GM23248 (cell line): ENCODE results near the gene GALNT10.

Experiments
- EZH2 ChIP-seq: fragments of 200-600 bp; sonication (generic); IDR thresholded peaks from 2 replicates; pipeline ENCODE4 v1.6.1; 2018; ENCODE audit warnings: antibody characterized with exemption, mild to moderate bottlenecking; ENCODE audit not compliant: insufficient read depth, poor library complexity, severe bottlenecking
- EZH2phosphoT487 ChIP-seq: fragments of 200-600 bp; sonication (generic); IDR thresholded peaks from 2 replicates; pipeline ENCODE4 v1.6.1; 2018; ENCODE audit warnings: antibody characterized with exemption, moderate library complexity, mild to moderate bottlenecking, low read depth; ENCODE audit not compliant: insufficient read depth

GRCh38 chr5:154181161-154181560 is 9.4 kb upstream of the GALNT10 start:
- TF ChIP-seq EZH2 (no peak), EZH2phosphoT487 (no peak)
